OCI-LY7 (cell line): ENCODE measurements around the gene CMIP. TPM values are rescaled to one million over a fixed set of nuclear protein-coding genes. Genes with fewer than 3 reads are reported as not detected.

ENCODE experiments used
- BruUV-seq: library from RNA; stranded (reverse); fragments of 400-500 nt; replicated peaks from 2 replicates; lab custom pipeline; 2021; lab: Mats Ljungman, UMichigan
- CTCF ChIA-PET: fragments of 300-600 bp; sonication (Branson Sonifier 250); formaldehyde crosslinking; loops from one replicate; lab custom pipeline; 2022; ENCODE audit warnings: antibody characterized with exemption; ENCODE audit not compliant: unreplicated experiment; lab: Charles Lee
- POLR2A ChIA-PET: fragments of 300-600 bp; sonication (Branson Sonifier 250); formaldehyde crosslinking; loops from one replicate; lab custom pipeline; 2022; ENCODE audit warnings: antibody characterized with exemption; lab: Charles Lee
- DNase-seq: peaks from one replicate; pipeline ENCODE4 v3.0.0-alpha.2; 2015; ENCODE audit warnings: low spot score
- H2AFZ ChIP-seq: fragments of 200-600 bp; sonication (generic), shearing (Covaris generic); 2 replicates; pipeline ENCODE4 v1.6.1; 2014; ENCODE audit warnings: mild to moderate bottlenecking, antibody characterized with exemption, low read length, moderate library complexity
- H3K27ac ChIP-seq: fragments of 200-600 bp; sonication (generic); 2 replicates; pipeline ENCODE4 v1.5.1; 2014; ENCODE audit warnings: mixed run types, low read depth, mild to moderate bottlenecking, moderate library complexity, low read length, inconsistent platforms; ENCODE audit not compliant: poor library complexity, severe bottlenecking
- H3K36me3 ChIP-seq: fragments of 200-600 bp; sonication (generic); 2 replicates; pipeline ENCODE4 v1.6.1; 2014; ENCODE audit warnings: mild to moderate bottlenecking, antibody characterized with exemption, low read length, moderate library complexity, mixed read lengths; ENCODE audit not compliant: insufficient read depth
- H3K4me1 ChIP-seq: fragments of 200-600 bp; sonication (generic); 2 replicates; pipeline ENCODE4 v1.5.1; 2014; ENCODE audit warnings: mild to moderate bottlenecking, low read length; ENCODE audit not compliant: insufficient read depth, poor library complexity, severe bottlenecking
- H3K4me2 ChIP-seq: fragments of 200-600 bp; sonication (generic); 2 replicates; pipeline ENCODE4 v1.6.1; 2014; ENCODE audit warnings: mild to moderate bottlenecking, low read length
- H3K4me3 ChIP-seq: fragments of 200-600 bp; sonication (generic); 2 replicates; pipeline ENCODE4 v1.5.1; 2014; ENCODE audit warnings: mild to moderate bottlenecking, low read depth, low read length; ENCODE audit not compliant: poor library complexity, severe bottlenecking
- H3K79me2 ChIP-seq: fragments of 200-600 bp; sonication (generic); 2 replicates; pipeline ENCODE4 v1.6.1; 2016; ENCODE audit warnings: low read depth, mild to moderate bottlenecking, low read length, moderate library complexity, mixed read lengths; ENCODE audit not compliant: insufficient read depth
- H3K9me2 ChIP-seq: fragments of 200-600 bp; sonication (generic); 2 replicates; pipeline ENCODE4 v1.6.1; 2016; ENCODE audit warnings: mild to moderate bottlenecking, low read length, mixed read lengths; ENCODE audit not compliant: insufficient read depth
- H3K9me3 ChIP-seq: fragments of 200-600 bp; sonication (generic); 2 replicates; pipeline ENCODE4 v1.6.1; 2014; ENCODE audit warnings: mild to moderate bottlenecking, mixed run types, low read length, mixed read lengths
- H4K20me1 ChIP-seq: fragments of 200-600 bp; sonication (generic); 2 replicates; pipeline ENCODE4 v1.6.1; 2014; ENCODE audit warnings: mild to moderate bottlenecking, antibody characterized with exemption, low read length, moderate library complexity, mixed read lengths; ENCODE audit not compliant: insufficient read depth
- EZH2phosphoT487 ChIP-seq: fragments of 200-600 bp; sonication (generic); IDR thresholded peaks from 2 replicates; pipeline ENCODE4 v1.6.1; 2018; ENCODE audit warnings: low read depth, borderline replicate concordance, mild to moderate bottlenecking, mixed run types, antibody characterized with exemption, low read length, moderate library complexity, mixed read lengths
- intact Hi-C: fragments of 100-400 bp; cut with micrococcal nuclease; formaldehyde crosslinking; loops from one replicate; pipeline ENCODE4 v1.10.0; 2022; ENCODE audit not compliant: unreplicated experiment
- total RNA-seq, 2 experiments: library from RNA; depleted of rRNA in 1 of 2; stranded (reverse); fragments of >200 nt in 1 of 2; shearing (Covaris generic) in 1 of 2; gene quantifications; 2 replicates each; pipeline ENCODE4 v1.2.3, GENCODE V29; 2014 to 2022
- TF ChIP-seq, protein P1 (sequence below): fragments of 200-600 bp; sonication (generic); conservative IDR thresholded peaks from 2 replicates; pipeline ENCODE4 v1.5.1; 2014; ENCODE audit warnings: mild to moderate bottlenecking, antibody characterized with exemption, low read length, moderate library complexity, mixed read lengths

The CMIP gene
- total RNA-seq, 2 experiments from 2014 or later, result 15.4 to 70.3 TPM

DNA sequence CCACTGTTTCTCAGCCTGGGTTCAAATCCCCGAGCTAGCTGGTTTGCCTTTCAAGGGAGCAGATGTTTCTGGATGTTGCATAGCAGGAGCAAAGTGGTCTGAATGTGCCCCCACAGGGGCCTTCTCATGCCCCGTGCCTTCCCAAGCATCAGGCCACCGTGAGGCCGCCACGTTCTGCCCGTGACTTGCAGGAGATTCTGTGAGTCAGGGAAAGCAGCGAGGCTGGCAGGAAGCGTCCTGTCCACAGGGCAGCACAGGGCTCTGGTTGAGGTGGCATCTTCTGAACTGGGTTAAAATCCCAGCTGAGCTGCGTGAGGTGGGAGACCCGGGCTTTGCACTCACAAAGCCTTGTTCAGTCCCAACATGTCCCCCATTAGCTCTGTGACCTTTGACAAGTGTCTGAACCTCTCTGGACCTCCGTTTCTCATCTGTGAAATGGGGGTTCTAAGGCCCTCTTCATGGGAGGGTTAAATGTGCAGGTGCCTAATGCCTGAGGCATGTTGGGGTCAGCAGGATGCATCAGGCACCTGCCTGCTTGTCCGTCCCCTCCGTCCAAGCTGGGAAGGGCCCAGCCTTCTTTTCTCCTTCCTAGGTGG, 239.7 kb downstream of the CMIP start:
- TF ChIP-seq EZH2phosphoT487, result no peak
- TF ChIP-seq, protein P1, sequence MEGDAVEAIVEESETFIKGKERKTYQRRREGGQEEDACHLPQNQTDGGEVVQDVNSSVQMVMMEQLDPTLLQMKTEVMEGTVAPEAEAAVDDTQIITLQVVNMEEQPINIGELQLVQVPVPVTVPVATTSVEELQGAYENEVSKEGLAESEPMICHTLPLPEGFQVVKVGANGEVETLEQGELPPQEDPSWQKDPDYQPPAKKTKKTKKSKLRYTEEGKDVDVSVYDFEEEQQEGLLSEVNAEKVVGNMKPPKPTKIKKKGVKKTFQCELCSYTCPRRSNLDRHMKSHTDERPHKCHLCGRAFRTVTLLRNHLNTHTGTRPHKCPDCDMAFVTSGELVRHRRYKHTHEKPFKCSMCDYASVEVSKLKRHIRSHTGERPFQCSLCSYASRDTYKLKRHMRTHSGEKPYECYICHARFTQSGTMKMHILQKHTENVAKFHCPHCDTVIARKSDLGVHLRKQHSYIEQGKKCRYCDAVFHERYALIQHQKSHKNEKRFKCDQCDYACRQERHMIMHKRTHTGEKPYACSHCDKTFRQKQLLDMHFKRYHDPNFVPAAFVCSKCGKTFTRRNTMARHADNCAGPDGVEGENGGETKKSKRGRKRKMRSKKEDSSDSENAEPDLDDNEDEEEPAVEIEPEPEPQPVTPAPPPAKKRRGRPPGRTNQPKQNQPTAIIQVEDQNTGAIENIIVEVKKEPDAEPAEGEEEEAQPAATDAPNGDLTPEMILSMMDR, result no peak
- Histone ChIP-seq H3K36me3 (peaks cover 14% of the 10 kb centered on the region; the same call in 1 of the 2 replicates), H3K4me1 (no peaks in the 10 kb centered on the region), H3K9me3 (no peaks in the 10 kb centered on the region), H3K4me3 (no peak overlapping the region), H2AFZ (no peak overlapping the region), H4K20me1 (no peaks in the 10 kb centered on the region), H3K4me2 (no peak overlapping the region), H3K9me2 (no peaks in the 10 kb centered on the region), H3K79me2 (no peaks in the 10 kb centered on the region), H3K27ac (no peak overlapping the region)
- ChIA-PET CTCF (no interaction called here), POLR2A (no interaction called here)
- BruUV-seq, result no TSS peak
- no peak for DNase-seq
- intact Hi-C loops, result no loop called here

DNA sequence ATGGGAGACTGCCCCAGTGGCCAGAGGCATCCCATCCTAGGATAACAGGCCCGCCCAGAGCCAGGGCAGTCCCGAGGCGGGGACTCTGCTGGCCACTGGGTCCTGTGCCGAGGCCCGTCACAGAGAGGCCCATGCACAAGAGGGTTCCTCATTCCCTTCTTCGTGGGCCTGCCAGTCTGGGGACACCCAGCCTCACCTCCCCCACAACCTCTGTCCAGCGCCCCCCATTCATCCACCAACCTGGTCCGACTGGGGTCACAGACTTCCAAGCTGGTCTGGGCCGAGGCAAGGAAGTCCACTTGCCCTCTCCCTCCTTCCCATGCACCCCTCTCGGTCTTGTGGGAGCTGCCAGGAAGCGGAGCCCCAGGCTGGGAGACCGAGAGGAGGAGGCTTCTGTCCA, 240.3 kb downstream of the CMIP start:
- Histone ChIP-seq H2AFZ (no peak overlapping the region), H3K9me2 (no peaks in the 10 kb centered on the region), H3K4me2 (no peak overlapping the region), H3K27ac (no peak overlapping the region), H3K36me3 (peaks cover 14% of the 10 kb centered on the region; the same call in 1 of the 2 replicates), H3K4me1 (no peaks in the 10 kb centered on the region), H3K79me2 (no peaks in the 10 kb centered on the region), H4K20me1 (no peaks in the 10 kb centered on the region), H3K4me3 (no peak overlapping the region), H3K9me3 (no peaks in the 10 kb centered on the region)
- BruUV-seq, result no TSS peak
- intact Hi-C loops, result no loop called here
- TF ChIP-seq, protein P1, result no peak
- no peak for TF ChIP-seq EZH2phosphoT487
- DNase-seq, result no peak
- ChIA-PET POLR2A (interaction anchor here (0.7 kb wide), 1 partner anchor 429 kb away, joined by 3 read pairs; no protein-coding TSS in a partner anchor), CTCF (no interaction called here)

GRCh38 chr16:81686391-81687130, 242.0 kb downstream of the CMIP start:
- Histone ChIP-seq H3K36me3 (peaks cover 2% of the 10 kb centered on the region; the same call in 1 of the 2 replicates), H3K9me2 (no peaks in the 10 kb centered on the region), H3K4me2 (no peak overlapping the region), H4K20me1 (no peaks in the 10 kb centered on the region), H3K4me1 (no peaks in the 10 kb centered on the region), H3K4me3 (no peak overlapping the region), H2AFZ (no peak overlapping the region), H3K9me3 (no peaks in the 10 kb centered on the region), H3K79me2 (no peaks in the 10 kb centered on the region), H3K27ac (no peak overlapping the region)
- intact Hi-C loops, result no loop called here
- ChIA-PET CTCF (no interaction called here), POLR2A (no interaction called here)
- no TSS peak for BruUV-seq
- DNase-seq, result no peak
- TF ChIP-seq, protein P1, result no peak
- no peak for TF ChIP-seq EZH2phosphoT487
